ENCODE data around the gene RABGGTB. TPM values are rescaled to one million over a fixed set of nuclear protein-coding genes. Genes with fewer than 3 reads are reported as not detected.
"Not testable (repeated sequence)": the region's sequence is repeated elsewhere in the genome, so short reads cannot be mapped to it uniquely, and the experiment has no call there.

RABGGTB gene
- total and polyA plus RNA-seq, 9 of the 15 experiments (the other 6 are each of a cell fraction or from before 2014, with no cell fraction given) = 148 to 354 (median 206) TPM

- H3K79me2 ChIP-seq (ENCODE audit: control insufficient read depth, insufficient read depth, low read length); H3K4me2 ChIP-seq (ENCODE audit: insufficient read depth, low read length); DNase-seq (ENCODE audit: extremely low read depth in 1 of 4, low spot score in 3 of 4); in situ Hi-C loops (cut with MboI); H3K27ac ChIP-seq (ENCODE audit: extremely low read depth, low read depth, low read length); H3K9me1 ChIP-seq (ENCODE audit: control insufficient read depth, insufficient read depth, low read length); FAIRE-seq; BruUV-seq (replicated peaks); CTCF ChIA-PET (ENCODE audit: low intra/inter-chr PET ratio); H3K9me3 ChIP-seq (replicated peaks; ENCODE audit: control insufficient read depth, insufficient read depth, low read depth, low read length); H3K9ac ChIP-seq (ENCODE audit: insufficient read depth in 1 of 2, low read depth in 2 of 2, low read length in 2 of 2); H2AFZ ChIP-seq (ENCODE audit: low read depth, low read length); H3K4me1 ChIP-seq (replicated peaks in 1 of 2; ENCODE audit: control insufficient read depth in 2 of 2, insufficient read depth in 2 of 2, low read length in 2 of 2); intact Hi-C loops (cut with micrococcal nuclease); H3K27me3 ChIP-seq (ENCODE audit: control insufficient read depth in 2 of 2, insufficient read depth in 2 of 2, low read length in 2 of 2); H4K20me1 ChIP-seq (replicated peaks; ENCODE audit: control insufficient read depth, insufficient read depth, low read length); H3K36me3 ChIP-seq (ENCODE audit: control insufficient read depth, insufficient read depth, low read length); ATAC-seq; H3K4me3 ChIP-seq: not testable (repeated sequence)
- POLR2A ChIA-PET = interaction anchor here (2.2 kb wide), 1 partner anchor 11 kb away, joined by 8 read pairs; no protein-coding TSS in a partner anchor
- WGBS (ENCODE audit: insufficient coverage, low coverage, missing lambda C conversion rate) = 86% methylated on average over 5 of the region's 5 CpGs
Measured at GRCh38 chr1:75778694-75779093, 7.4 kb upstream of the RABGGTB start.

- intact Hi-C loops (cut with micrococcal nuclease); in situ Hi-C loops (cut with MboI); FAIRE-seq: not testable (repeated sequence)
Measured at GRCh38 chr1:75780183-75780582, 5.9 kb upstream of the RABGGTB start.

More at GRCh38 chr1:75780183-75780582, 5.9 kb upstream of the RABGGTB start:
- BruUV-seq (replicated peaks); H2AFZ ChIP-seq (ENCODE audit: low read depth, low read length); H3K27me3 ChIP-seq (ENCODE audit: control insufficient read depth in 2 of 2, insufficient read depth in 2 of 2, low read length in 2 of 2); H3K4me1 ChIP-seq (replicated peaks in 1 of 2; ENCODE audit: control insufficient read depth in 2 of 2, insufficient read depth in 2 of 2, low read length in 2 of 2); H3K9me3 ChIP-seq (replicated peaks; ENCODE audit: control insufficient read depth, insufficient read depth, low read depth, low read length); H4K20me1 ChIP-seq (replicated peaks; ENCODE audit: control insufficient read depth, insufficient read depth, low read length); H3K27ac ChIP-seq (ENCODE audit: extremely low read depth, low read depth, low read length); ATAC-seq; H3K9ac ChIP-seq (ENCODE audit: insufficient read depth in 1 of 2, low read depth in 2 of 2, low read length in 2 of 2); H3K4me2 ChIP-seq (ENCODE audit: insufficient read depth, low read length); DNase-seq (ENCODE audit: extremely low read depth in 1 of 4, low spot score in 3 of 4); H3K9me1 ChIP-seq (ENCODE audit: control insufficient read depth, insufficient read depth, low read length); H3K79me2 ChIP-seq (ENCODE audit: control insufficient read depth, insufficient read depth, low read length); CTCF ChIA-PET (ENCODE audit: low intra/inter-chr PET ratio); POLR2A ChIA-PET; H3K36me3 ChIP-seq (ENCODE audit: control insufficient read depth, insufficient read depth, low read length); H3K4me3 ChIP-seq: not testable (repeated sequence)
- 45% methylated on average over 4 of the region's 4 CpGs for WGBS (ENCODE audit: insufficient coverage, low coverage, missing lambda C conversion rate)

Data from K562 (cell line).